Measurements from ENCODE around the gene RBM33. TPM values are rescaled to one million over a fixed set of nuclear protein-coding genes. Genes with fewer than 3 reads are reported as not detected.

Gene RBM33
- total RNA-seq, 1 donor from 2014 or later = 79.8 TPM

GRCh38 chr7:155638366-155638765 is 6.1 kb upstream of the RBM33 start:
- H3K27me3 Mint-ChIP-seq (ENCODE audit: low read depth) = peaks cover 10% of the 10 kb centered on the region
- peaks cover 56% of the 10 kb centered on the region for H3K9me3 Mint-ChIP-seq
- H3K27ac Mint-ChIP-seq = no peak overlapping the region

GRCh38 chr7:155639958-155640520 is 4.4 kb upstream of the RBM33 start:
- H3K36me3 Mint-ChIP-seq (ENCODE audit: low read depth) = peaks cover 56% of the 10 kb centered on the region
- intact Hi-C loops (cut with micrococcal nuclease) = loop anchor here (5.0 to 10.0 kb wide), 5 partner anchors 58 to 1497 kb away; partner anchors contain the start of genes LMBR1 and UBE3C
- H3K4me3 Mint-ChIP-seq (ENCODE audit: low read depth) = no peak overlapping the region
- DNase-seq (ENCODE audit: low spot score) = no peak
- H3K4me1 Mint-ChIP-seq (ENCODE audit: low read depth) = peaks cover 5% of the 10 kb centered on the region
- peaks cover 51% of the 10 kb centered on the region for H3K9me3 Mint-ChIP-seq
- H3K27ac Mint-ChIP-seq = no peak overlapping the region
- peaks cover 8% of the 10 kb centered on the region for H3K27me3 Mint-ChIP-seq (ENCODE audit: low read depth)

More at GRCh38 chr7:155638366-155638765, 6.1 kb upstream of the RBM33 start:
- Mint-ChIP-seq H3K36me3 (ENCODE audit: low read depth) (peaks cover 49% of the 10 kb centered on the region), H3K4me3 (ENCODE audit: low read depth) (no peak overlapping the region), H3K4me1 (ENCODE audit: low read depth) (peaks cover under 1% of the 10 kb centered on the region)
- intact Hi-C loops (cut with micrococcal nuclease) = no loop called here
- no peak for DNase-seq (ENCODE audit: low spot score)

GRCh38 chr7:155640629-155641028 is 3.8 kb upstream of the RBM33 start:
- DNase-seq (ENCODE audit: low spot score) = no peak
- Mint-ChIP-seq H3K36me3 (ENCODE audit: low read depth) (peaks cover 60% of the 10 kb centered on the region), H3K27ac (no peak overlapping the region), H3K9me3 (peaks cover 50% of the 10 kb centered on the region), H3K27me3 (ENCODE audit: low read depth) (peaks cover 8% of the 10 kb centered on the region), H3K4me1 (ENCODE audit: low read depth) (peaks cover 9% of the 10 kb centered on the region), H3K4me3 (ENCODE audit: low read depth) (no peak overlapping the region)
- intact Hi-C loops (cut with micrococcal nuclease) = loop anchor here (5.0 to 10.0 kb wide), 5 partner anchors 58 to 1497 kb away; partner anchors contain the start of genes LMBR1 and UBE3C

- Mint-ChIP-seq H3K4me1 (ENCODE audit: low read depth) (peaks cover 23% of the 10 kb centered on the region), H3K36me3 (ENCODE audit: low read depth) (peaks cover 83% of the 10 kb centered on the region), H3K9me3 (peaks cover 29% of the 10 kb centered on the region), H3K27me3 (ENCODE audit: low read depth) (no peaks in the 10 kb centered on the region), H3K4me3 (ENCODE audit: low read depth) (peak overlapping the region; percentile 99), H3K27ac (peak overlapping the region; percentile 97)
- intact Hi-C loops (cut with micrococcal nuclease) = loop anchor here (5.0 to 10.0 kb wide), 5 partner anchors 61 to 1494 kb away; partner anchors contain the start of genes LMBR1 and UBE3C
- no peak for DNase-seq (ENCODE audit: low spot score)
Measured at GRCh38 chr7:155643804-155644177, 670 bp upstream of the RBM33 start.

GRCh38 chr7:155644971-155645509 is 579 bp downstream of the RBM33 start:
- H3K27me3 Mint-ChIP-seq (ENCODE audit: low read depth) = no peaks in the 10 kb centered on the region
- intact Hi-C loops (cut with micrococcal nuclease) = loop anchor here (5.0 to 10.0 kb wide), 7 partner anchors 37 to 1492 kb away; partner anchors contain the start of genes INSIG1, LMBR1 and UBE3C
- H3K9me3 Mint-ChIP-seq = peaks cover 31% of the 10 kb centered on the region
- H3K4me1 Mint-ChIP-seq (ENCODE audit: low read depth) = peaks cover 32% of the 10 kb centered on the region
- peaks cover 86% of the 10 kb centered on the region for H3K36me3 Mint-ChIP-seq (ENCODE audit: low read depth)
- H3K4me3 Mint-ChIP-seq (ENCODE audit: low read depth) = peak overlapping the region; percentile 99
- no peak for DNase-seq (ENCODE audit: low spot score)
- peak overlapping the region; percentile 100 for H3K27ac Mint-ChIP-seq

GRCh38 chr7:155645662-155646061 is 1.2 kb downstream of the RBM33 start:
- H3K27me3 Mint-ChIP-seq (ENCODE audit: low read depth) = no peaks in the 10 kb centered on the region
- H3K4me1 Mint-ChIP-seq (ENCODE audit: low read depth) = peaks cover 35% of the 10 kb centered on the region
- peak overlapping the region; percentile 100 for H3K27ac Mint-ChIP-seq
- H3K4me3 Mint-ChIP-seq (ENCODE audit: low read depth) = peak overlapping the region; percentile 99
- DNase-seq (ENCODE audit: low spot score) = no peak
- intact Hi-C loops (cut with micrococcal nuclease) = loop anchor here (5.0 to 10.0 kb wide), 3 partner anchors 37 to 1249 kb away; partner anchors contain the start of genes INSIG1 and LMBR1
- H3K9me3 Mint-ChIP-seq = peaks cover 31% of the 10 kb centered on the region
- H3K36me3 Mint-ChIP-seq (ENCODE audit: low read depth) = peaks cover 85% of the 10 kb centered on the region

- intact Hi-C loops (cut with micrococcal nuclease) = loop anchor here (5.0 to 10.0 kb wide), 3 partner anchors 36 to 1248 kb away; partner anchors contain the start of genes INSIG1 and LMBR1
- Mint-ChIP-seq H3K36me3 (ENCODE audit: low read depth) (peaks cover 85% of the 10 kb centered on the region), H3K4me3 (ENCODE audit: low read depth) (peak overlapping the region; percentile 69), H3K27me3 (ENCODE audit: low read depth) (no peaks in the 10 kb centered on the region), H3K27ac (peak overlapping the region; percentile 53), H3K4me1 (ENCODE audit: low read depth) (peaks cover 39% of the 10 kb centered on the region), H3K9me3 (peaks cover 27% of the 10 kb centered on the region)
- no peak for DNase-seq (ENCODE audit: low spot score)
Measured at GRCh38 chr7:155646669-155647068, 2.2 kb downstream of the RBM33 start.

GRCh38 chr7:155647302-155647701 is 2.8 kb downstream of the RBM33 start:
- Mint-ChIP-seq H3K27ac (no peak overlapping the region), H3K36me3 (ENCODE audit: low read depth) (peaks cover 81% of the 10 kb centered on the region), H3K9me3 (peaks cover 27% of the 10 kb centered on the region), H3K4me3 (ENCODE audit: low read depth) (no peak overlapping the region), H3K27me3 (ENCODE audit: low read depth) (no peaks in the 10 kb centered on the region), H3K4me1 (ENCODE audit: low read depth) (peaks cover 40% of the 10 kb centered on the region)
- intact Hi-C loops (cut with micrococcal nuclease) = loop anchor here (5.0 to 10.0 kb wide), 3 partner anchors 35 to 1247 kb away; partner anchors contain the start of genes INSIG1 and LMBR1
- DNase-seq (ENCODE audit: low spot score) = no peak

GRCh38 chr7:155647734-155648133 is 3.3 kb downstream of the RBM33 start:
- Mint-ChIP-seq H3K36me3 (ENCODE audit: low read depth) (peaks cover 77% of the 10 kb centered on the region), H3K4me1 (ENCODE audit: low read depth) (peaks cover 43% of the 10 kb centered on the region), H3K4me3 (ENCODE audit: low read depth) (no peak overlapping the region), H3K27me3 (ENCODE audit: low read depth) (no peaks in the 10 kb centered on the region), H3K9me3 (peaks cover 27% of the 10 kb centered on the region), H3K27ac (no peak overlapping the region)
- intact Hi-C loops (cut with micrococcal nuclease) = loop anchor here (5.0 to 10.0 kb wide), 3 partner anchors 35 to 1247 kb away; partner anchors contain the start of genes INSIG1 and LMBR1
- DNase-seq (ENCODE audit: low spot score) = no peak

GRCh38 chr7:155648752-155649339 is 4.4 kb downstream of the RBM33 start:
- peaks cover 41% of the 10 kb centered on the region for H3K4me1 Mint-ChIP-seq (ENCODE audit: low read depth)
- no peaks in the 10 kb centered on the region for H3K27me3 Mint-ChIP-seq (ENCODE audit: low read depth)
- H3K4me3 Mint-ChIP-seq (ENCODE audit: low read depth) = no peak overlapping the region
- H3K36me3 Mint-ChIP-seq (ENCODE audit: low read depth) = peaks cover 72% of the 10 kb centered on the region
- no peak for DNase-seq (ENCODE audit: low spot score)
- intact Hi-C loops (cut with micrococcal nuclease) = loop anchor here (5.0 to 10.0 kb wide), 3 partner anchors 33 to 1246 kb away; partner anchors contain the start of genes INSIG1 and LMBR1
- peaks cover 27% of the 10 kb centered on the region for H3K9me3 Mint-ChIP-seq
- H3K27ac Mint-ChIP-seq = no peak overlapping the region

- Mint-ChIP-seq H3K27me3 (ENCODE audit: low read depth) (no peaks in the 10 kb centered on the region), H3K4me1 (ENCODE audit: low read depth) (peaks cover 48% of the 10 kb centered on the region), H3K36me3 (ENCODE audit: low read depth) (peaks cover 76% of the 10 kb centered on the region), H3K9me3 (peaks cover 27% of the 10 kb centered on the region), H3K4me3 (ENCODE audit: low read depth) (no peak overlapping the region), H3K27ac (no peak overlapping the region)
- DNase-seq (ENCODE audit: low spot score) = no peak
- intact Hi-C loops (cut with micrococcal nuclease) = loop anchor here (5.0 to 10.0 kb wide), 3 partner anchors 33 to 1245 kb away; partner anchors contain the start of genes INSIG1 and LMBR1
Measured at GRCh38 chr7:155649588-155649987, 5.1 kb downstream of the RBM33 start.

GRCh38 chr7:155652156-155653114 is 8.0 kb downstream of the RBM33 start:
- no peak overlapping the region for H3K27ac Mint-ChIP-seq
- DNase-seq (ENCODE audit: low spot score) = no peak
- peaks cover 44% of the 10 kb centered on the region for H3K4me1 Mint-ChIP-seq (ENCODE audit: low read depth)
- peaks cover 27% of the 10 kb centered on the region for H3K9me3 Mint-ChIP-seq
- no peak overlapping the region for H3K4me3 Mint-ChIP-seq (ENCODE audit: low read depth)
- H3K27me3 Mint-ChIP-seq (ENCODE audit: low read depth) = no peaks in the 10 kb centered on the region
- H3K36me3 Mint-ChIP-seq (ENCODE audit: low read depth) = peaks cover 52% of the 10 kb centered on the region
- intact Hi-C loops (cut with micrococcal nuclease) = no loop called here
